Fibroblast of lung (primary cell): ENCODE measurements around the gene SPATA2L.

ENCODE experiments used
- EZH2 ChIP-seq: IDR thresholded peaks from 2 replicates; pipeline ENCODE4 v1.5.1; 2012; ENCODE audit warnings: low read length, control low read depth, mild to moderate bottlenecking; ENCODE audit errors: missing control alignments
- TF ChIP-seq, protein P1 (sequence below), 2 donors: IDR thresholded peaks in 1 of 2; conservative IDR thresholded peaks in 1 of 2; 1 replicate in 1 of 2; 2 replicates in 1 of 2; pipeline ENCODE4 v1.5.1; 2011 to 2012; ENCODE audit warnings: low read length in 2 of 2, control low read depth in 1 of 2, inconsistent platforms in 1 of 2, low read depth in 1 of 2, mild to moderate bottlenecking in 1 of 2

DNA sequence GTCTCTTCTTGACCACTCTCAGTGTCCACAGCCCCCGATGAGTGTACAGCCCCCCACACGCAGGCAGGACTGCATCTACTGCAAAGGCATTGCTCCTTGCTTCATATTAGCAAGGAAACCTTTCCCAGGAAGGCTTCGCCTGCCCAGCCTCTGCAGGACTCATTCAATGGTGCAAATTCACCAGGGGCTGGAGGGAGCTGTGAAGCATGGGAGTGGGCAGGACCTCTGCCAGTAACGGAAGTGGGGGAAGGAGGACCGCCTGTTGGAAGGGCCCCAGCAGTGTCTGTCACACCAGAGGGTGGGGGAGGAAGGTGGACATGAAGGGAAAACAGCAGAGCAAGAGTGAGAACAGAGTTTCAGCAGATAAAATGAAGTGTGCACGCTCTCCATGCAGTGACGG, 41.4 kb downstream of the SPATA2L start:
- TF ChIP-seq, protein P1, sequence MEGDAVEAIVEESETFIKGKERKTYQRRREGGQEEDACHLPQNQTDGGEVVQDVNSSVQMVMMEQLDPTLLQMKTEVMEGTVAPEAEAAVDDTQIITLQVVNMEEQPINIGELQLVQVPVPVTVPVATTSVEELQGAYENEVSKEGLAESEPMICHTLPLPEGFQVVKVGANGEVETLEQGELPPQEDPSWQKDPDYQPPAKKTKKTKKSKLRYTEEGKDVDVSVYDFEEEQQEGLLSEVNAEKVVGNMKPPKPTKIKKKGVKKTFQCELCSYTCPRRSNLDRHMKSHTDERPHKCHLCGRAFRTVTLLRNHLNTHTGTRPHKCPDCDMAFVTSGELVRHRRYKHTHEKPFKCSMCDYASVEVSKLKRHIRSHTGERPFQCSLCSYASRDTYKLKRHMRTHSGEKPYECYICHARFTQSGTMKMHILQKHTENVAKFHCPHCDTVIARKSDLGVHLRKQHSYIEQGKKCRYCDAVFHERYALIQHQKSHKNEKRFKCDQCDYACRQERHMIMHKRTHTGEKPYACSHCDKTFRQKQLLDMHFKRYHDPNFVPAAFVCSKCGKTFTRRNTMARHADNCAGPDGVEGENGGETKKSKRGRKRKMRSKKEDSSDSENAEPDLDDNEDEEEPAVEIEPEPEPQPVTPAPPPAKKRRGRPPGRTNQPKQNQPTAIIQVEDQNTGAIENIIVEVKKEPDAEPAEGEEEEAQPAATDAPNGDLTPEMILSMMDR (conservative IDR thresholded peaks at IDR 0.05 in 1 of 2, IDR thresholded peaks at IDR 0.05 in 1 of 2; ENCODE audit: low read depth in 1 of 2, low read length in 2 of 2), result no peak
- no peak for TF ChIP-seq EZH2
